Testis (tissue), 3 donors: Measurements from ENCODE around the gene MKKS. TPM values are rescaled to one million over a fixed set of nuclear protein-coding genes. Genes with fewer than 3 reads are reported as not detected.

Experiments
- DNase-seq: peaks from one replicate; pipeline ENCODE4 v3.0.0-alpha.2; 2019
- H3K27ac ChIP-seq, 2 donors: fragments of 200-600 bp; sonication (generic); one replicate each; pipeline ENCODE4 v1.5.1; 2019
- H3K27me3 ChIP-seq: fragments of 200-600 bp; sonication (generic); one replicate; pipeline ENCODE4 v1.5.1; 2019
- H3K36me3 ChIP-seq: fragments of 200-600 bp; sonication (generic); one replicate; pipeline ENCODE4 v1.5.1; 2017; ENCODE audit warnings: low read depth; ENCODE audit errors: missing control alignments
- H3K4me1 ChIP-seq: fragments of 200-600 bp; sonication (generic); one replicate; pipeline ENCODE4 v1.5.1; 2019
- H3K4me3 ChIP-seq, 2 donors: fragments of 200-600 bp; sonication (generic); one replicate each; pipeline ENCODE4 v1.5.1; 2017 to 2019
- H3K9me3 ChIP-seq: fragments of 200-600 bp; sonication (generic); one replicate; pipeline ENCODE4 v1.5.1; 2017
- CTCF ChIP-seq, 3 experiments: fragments of 450-650 bp in 2 of 3; fragments of 200-600 bp in 1 of 3; sonication (generic) in 1 of 3; IDR thresholded peaks; one replicate each; pipeline ENCODE4 v1.5.1; 2016 to 2019; ENCODE audit warnings: antibody characterized with exemption in 3 of 3, mild to moderate bottlenecking in 2 of 3, moderate library complexity in 1 of 3
- POLR2A ChIP-seq: fragments of 450-650 bp; IDR thresholded peaks from one replicate; pipeline ENCODE4 v1.6.1; 2017; ENCODE audit warnings: antibody characterized with exemption, mild to moderate bottlenecking, moderate library complexity
- WGBS, 2 donors: methylation state at CpG; one replicate each; pipeline ENCODE4 v1.1.5; 2018; 5-methylcytosine and 5-hydroxymethylcytosine counted together
- intact Hi-C: fragments of 100-400 bp; cut with DNase I; formaldehyde crosslinking; loops from one replicate; pipeline ENCODE4 v1.15.1; 2023; ENCODE audit warnings: low total_unique reads
- polyA plus RNA-seq: library from polyadenylated mRNA; stranded (reverse); fragments of 350-450 nt; fragmentation: Illumina TruSeq; extraction: RNeasy Lipid Tissue Mini Kit (QIAGEN cat#74804); gene quantifications from one replicate; pipeline ENCODE4 v1.2.3, GENCODE V29; 2014; ENCODE audit warnings: low read depth, low replicate concordance; ENCODE audit not compliant: insufficient read depth
- total RNA-seq, 2 donors: library from RNA; depleted of rRNA; stranded (reverse); fragments of >200 nt; gene quantifications; one replicate each; pipeline ENCODE4 v1.2.3, GENCODE V29; 2016

The MKKS gene
- total and polyA plus RNA-seq, 3 donors from 2014 or later, result 15.7 to 37.1 (median 16.0) TPM

- Histone ChIP-seq H3K4me1 (peaks cover 7% of the 10 kb centered on the region), H3K27me3 (no peaks in the 10 kb centered on the region), H3K9me3 (no peaks in the 10 kb centered on the region), H3K36me3 (no peaks in the 10 kb centered on the region), H3K4me3 (no peak overlapping the region), H3K27ac (no peak overlapping the region)
- TF ChIP-seq POLR2A (no peak), CTCF (IDR thresholded peaks at IDR 0.05) (no peak)
- no peak for DNase-seq
- 87 to 93% methylated on average over 6 of the region's 6 CpGs for WGBS, 2 donors
- intact Hi-C loops, result no loop called here
Observed at GRCh38 chr20:10376270-10377075, 57.5 kb downstream of the MKKS start.

GRCh38 chr20:10375191-10375590 lies 58.8 kb downstream of the MKKS start:
- Histone ChIP-seq H3K36me3 (no peaks in the 10 kb centered on the region), H3K4me1 (peaks cover 7% of the 10 kb centered on the region), H3K9me3 (no peaks in the 10 kb centered on the region), H3K4me3 (no peak overlapping the region), H3K27me3 (no peaks in the 10 kb centered on the region), H3K27ac (no peak overlapping the region)
- WGBS, 2 donors, result 63 to 72% methylated on average over 2 of the region's 2 CpGs
- DNase-seq, result no peak
- TF ChIP-seq POLR2A (no peak), CTCF (IDR thresholded peaks at IDR 0.05) (no peak)
- intact Hi-C loops, result no loop called here

- no peak for DNase-seq
- H3K36me3 ChIP-seq, result no peaks in the 10 kb centered on the region
- H3K4me1 ChIP-seq, result peaks cover 7% of the 10 kb centered on the region
- TF ChIP-seq CTCF (IDR thresholded peaks at IDR 0.05) (no peak), POLR2A (no peak)
- WGBS, 2 donors, result 72 to 77% methylated on average over 2 of the region's 2 CpGs
- H3K27ac ChIP-seq, result no peak overlapping the region
- intact Hi-C loops, result no loop called here
- no peak overlapping the region for H3K4me3 ChIP-seq
- H3K9me3 ChIP-seq, result no peaks in the 10 kb centered on the region
- H3K27me3 ChIP-seq, result no peaks in the 10 kb centered on the region
Observed at GRCh38 chr20:10374036-10374435, 60.0 kb downstream of the MKKS start.

GRCh38 chr20:10371467-10371866 lies 62.6 kb downstream of the MKKS start:
- H3K36me3 ChIP-seq, result no peaks in the 10 kb centered on the region
- no peak for DNase-seq
- no peak overlapping the region for H3K27ac ChIP-seq
- no peak overlapping the region for H3K4me3 ChIP-seq
- no peaks in the 10 kb centered on the region for H3K9me3 ChIP-seq
- H3K4me1 ChIP-seq, result peaks cover 7% of the 10 kb centered on the region
- no peaks in the 10 kb centered on the region for H3K27me3 ChIP-seq
- no peak for TF ChIP-seq CTCF (IDR thresholded peaks at IDR 0.05)
- TF ChIP-seq POLR2A, result no peak
- intact Hi-C loops, result no loop called here
